ENCODE data around the gene SPEN. TPM values are rescaled to one million over a fixed set of nuclear protein-coding genes. Genes with fewer than 3 reads are reported as not detected.
A peak's percentile ranks its signal among the peaks of the same experiment; 100 is the strongest.

SPEN gene
- total and polyA plus RNA-seq, 9 of the 15 experiments (the other 6 are each of a cell fraction or from before 2014, with no cell fraction given): 5.7 to 87.5 (median 27.2) TPM

GRCh38 chr1:15975805-15976680, 128.5 kb downstream of the SPEN start, which contains the start of gene ZBTB17 (continued):
- no peak for TF ChIP-seq ATF6 (CRISPR knock-in tag; IDR thresholded peaks at IDR 0.05)
- TF ChIP-seq HMGN3 (IDR thresholded peaks at IDR 0.05; ENCODE audit: borderline replicate concordance, extremely low read depth, insufficient read length, low read depth, low read length): peak; percentile 80
- peak; percentile 33; the same call in 1 of the 2 replicates for TF ChIP-seq TOE1 (IDR thresholded peaks at IDR 0.05; ENCODE audit: borderline replicate concordance)
- no peak for TF ChIP-seq TOE1 (CRISPR knock-in tag; IDR thresholded peaks at IDR 0.05; ENCODE audit: borderline replicate concordance, low read depth)
- no peak for TF ChIP-seq CHD4 (IDR thresholded peaks at IDR 0.05; ENCODE audit: insufficient read depth, insufficient replicate concordance, low read depth, low read length, poor library complexity, severe bottlenecking)
- TF ChIP-seq NR2C1 (IDR thresholded peaks at IDR 0.05): peak; percentile 96
- TF ChIP-seq NR2C1 (tag; IDR thresholded peaks at IDR 0.05): peak; percentile 97
- no peak for TF ChIP-seq BMI1 (IDR thresholded peaks at IDR 0.05; ENCODE audit: low read length)
- TF ChIP-seq FOXK1 (CRISPR knock-in tag; IDR thresholded peaks at IDR 0.05; ENCODE audit: borderline replicate concordance): no peak
- no peak for TF ChIP-seq UBTF (IDR thresholded peaks at IDR 0.05; ENCODE audit: borderline replicate concordance in 1 of 2, low read depth in 2 of 2, low read length in 2 of 2)
- TF ChIP-seq TFAP4 (CRISPR knock-in tag; IDR thresholded peaks at IDR 0.05; ENCODE audit: borderline replicate concordance): peak; percentile 91
- peak; percentile 47; the same call in 1 of the 2 replicates for TF ChIP-seq ETV5 (CRISPR knock-in tag; IDR thresholded peaks at IDR 0.05; ENCODE audit: low read depth)
- TF ChIP-seq ZBTB1 (CRISPR knock-in tag; IDR thresholded peaks at IDR 0.05; ENCODE audit: borderline replicate concordance, low read depth): no peak
- no peak for TF ChIP-seq NFATC3 (IDR thresholded peaks at IDR 0.05)
- no peak for TF ChIP-seq PHB (CRISPR knock-in tag; IDR thresholded peaks at IDR 0.05)
- no peak for TF ChIP-seq ATF4 (CRISPR knock-in tag; IDR thresholded peaks at IDR 0.05)
- TF ChIP-seq MLLT1 (IDR thresholded peaks at IDR 0.05): no peak

Measured in K562 (cell line).